IMR-90 (cell line): ENCODE measurements around the gene DNAH17. TPM values are rescaled to one million over a fixed set of nuclear protein-coding genes. Genes with fewer than 3 reads are reported as not detected.

Source experiments
- ATAC-seq: fragments of 200-7000 bp; cut with Tn5 transposase; 2 replicates; pipeline ENCODE4 v1.9.1; 2020; ENCODE audit warnings: low read depth, mild to moderate bottlenecking, moderate library complexity
- BruUV-seq: library from RNA; stranded (reverse); fragments of 400-500 nt; replicated peaks from 2 replicates; lab custom pipeline; 2021; lab: Mats Ljungman, UMichigan
- CTCF ChIA-PET: fragments of 300-600 bp; formaldehyde crosslinking; extraction: SDS; loops from one replicate; lab custom pipeline; 2021; ENCODE audit warnings: antibody characterized with exemption; lab: Yijun Ruan, JAX
- POLR2A ChIA-PET: fragments of 300-600 bp; sonication (Branson Sonifier 250); formaldehyde crosslinking; loops from one replicate; lab custom pipeline; 2022; ENCODE audit warnings: antibody characterized with exemption; ENCODE audit not compliant: unreplicated experiment; lab: Charles Lee
- DNase-seq: peaks from one replicate; pipeline ENCODE4 v3.0.0; 2013
- H2AFZ ChIP-seq: replicated peaks from 2 replicates; pipeline ENCODE3; 2013; ENCODE audit warnings: low read length, mild to moderate bottlenecking; ENCODE audit not compliant: poor library complexity
- H2AK5ac ChIP-seq: 2 replicates; pipeline ENCODE4 v1.6.1; 2013; ENCODE audit warnings: low read depth, low read length, inconsistent platforms
- H2AK9ac ChIP-seq: replicated peaks from 2 replicates; pipeline ENCODE3; 2013; ENCODE audit warnings: mild to moderate bottlenecking, low read depth, low read length, moderate library complexity; ENCODE audit not compliant: poor library complexity
- H2BK120ac ChIP-seq: 2 replicates; pipeline ENCODE4 v1.6.1; 2013; ENCODE audit warnings: low read depth, low read length, inconsistent platforms
- H2BK15ac ChIP-seq: 3 replicates; pipeline ENCODE4 v1.6.1; 2013; ENCODE audit warnings: low read depth, low read length, inconsistent platforms
- H2BK20ac ChIP-seq: 2 replicates; pipeline ENCODE4 v1.6.1; 2013; ENCODE audit warnings: low read depth, mild to moderate bottlenecking, inconsistent platforms, low read length, moderate library complexity
- H2BK5ac ChIP-seq: 2 replicates; pipeline ENCODE4 v1.6.1; 2013; ENCODE audit warnings: mild to moderate bottlenecking, low read depth, low read length, inconsistent platforms; ENCODE audit not compliant: poor library complexity, severe bottlenecking
- H3K14ac ChIP-seq: replicated peaks from 2 replicates; pipeline ENCODE4 v1.6.1; 2013; ENCODE audit warnings: low read depth, low read length, inconsistent platforms
- H3K18ac ChIP-seq: 2 replicates; pipeline ENCODE4 v1.6.1; 2013; ENCODE audit warnings: low read depth, low read length, control low read depth
- H3K23ac ChIP-seq: 2 replicates; pipeline ENCODE4 v1.6.1; 2013; ENCODE audit warnings: low read depth, low read length, inconsistent platforms
- H3K27ac ChIP-seq: 2 replicates; pipeline ENCODE4 v1.5.1; 2013; ENCODE audit warnings: mild to moderate bottlenecking, control low read depth, low read length; ENCODE audit not compliant: insufficient read depth
- H3K27me3 ChIP-seq: 2 replicates; pipeline ENCODE4 v1.6.1; 2013; ENCODE audit warnings: low read length; ENCODE audit not compliant: control insufficient read depth, insufficient read depth
- H3K36me3 ChIP-seq: 2 replicates; pipeline ENCODE4 v1.6.1; 2013; ENCODE audit warnings: low read length, mixed read lengths; ENCODE audit not compliant: control insufficient read depth, insufficient read depth
- H3K4ac ChIP-seq: 2 replicates; pipeline ENCODE4 v1.6.1; 2013; ENCODE audit warnings: low read depth, low read length, inconsistent platforms
- H3K4me1 ChIP-seq: 2 replicates; pipeline ENCODE4 v1.6.1; 2013; ENCODE audit warnings: low read length, mixed read lengths; ENCODE audit not compliant: control insufficient read depth, insufficient read depth
- H3K4me2 ChIP-seq: 2 replicates; pipeline ENCODE4 v1.6.1; 2013; ENCODE audit warnings: low read depth, mild to moderate bottlenecking, control low read depth, low read length, moderate library complexity
- H3K4me3 ChIP-seq: 2 replicates; pipeline ENCODE4 v1.5.1; 2013; ENCODE audit warnings: low read depth, mild to moderate bottlenecking, control low read depth, low read length, moderate library complexity; ENCODE audit not compliant: insufficient read depth
- H3K56ac ChIP-seq: 2 replicates; pipeline ENCODE4 v1.6.1; 2013; ENCODE audit warnings: low read length, inconsistent platforms; ENCODE audit not compliant: insufficient read depth; ENCODE audit errors: extremely low read depth
- H3K79me1 ChIP-seq, 2 experiments: 2 replicates each; pipeline ENCODE4 v1.6.1; 2013; ENCODE audit warnings: low read length in 2 of 2, inconsistent platforms in 1 of 2, low read depth in 1 of 2
- H3K9ac ChIP-seq: 2 replicates; pipeline ENCODE4 v1.6.1; 2013; ENCODE audit warnings: low read depth, low read length, control low read depth
- H3K9me1 ChIP-seq: 2 replicates; pipeline ENCODE4 v1.6.1; 2013; ENCODE audit warnings: low read length, inconsistent platforms; ENCODE audit not compliant: insufficient read depth
- H3K9me3 ChIP-seq: 2 replicates; pipeline ENCODE4 v1.6.1; 2013; ENCODE audit warnings: low read length; ENCODE audit not compliant: control insufficient read depth, insufficient read depth
- H4K20me1 ChIP-seq: 2 replicates; pipeline ENCODE4 v1.6.1; 2013; ENCODE audit warnings: low read length, inconsistent platforms; ENCODE audit not compliant: insufficient read depth
- H4K5ac ChIP-seq: 2 replicates; pipeline ENCODE4 v1.6.1; 2013; ENCODE audit warnings: mild to moderate bottlenecking, low read depth, low read length, control low read depth
- H4K8ac ChIP-seq, 2 experiments: 2 replicates each; pipeline ENCODE4 v1.6.1; 2013; ENCODE audit warnings: low read depth in 2 of 2, low read length in 2 of 2, control low read depth in 1 of 2, inconsistent platforms in 1 of 2
- H4K91ac ChIP-seq: 2 replicates; pipeline ENCODE4 v1.6.1; 2013; ENCODE audit warnings: low read depth, low read length, inconsistent platforms; ENCODE audit not compliant: insufficient read depth
- CHD1 ChIP-seq: IDR thresholded peaks from 2 replicates; pipeline ENCODE4 v1.6.1; 2012; ENCODE audit warnings: low read depth, low read length, improper control_type of control experiment
- MAFK ChIP-seq: IDR thresholded peaks from 2 replicates; pipeline ENCODE4 v1.6.1; 2012; ENCODE audit warnings: low read depth, low read length, improper control_type of control experiment
- MAZ ChIP-seq: IDR thresholded peaks from 2 replicates; pipeline ENCODE4 v1.6.1; 2012; ENCODE audit warnings: low read depth, mild to moderate bottlenecking, low read length, improper control_type of control experiment, moderate library complexity, borderline replicate concordance
- MXI1 ChIP-seq: IDR thresholded peaks from 2 replicates; pipeline ENCODE4 v1.6.1; 2012; ENCODE audit warnings: low read depth, mild to moderate bottlenecking, low read length, moderate library complexity, borderline replicate concordance
- RAD21 ChIP-seq: IDR thresholded peaks from 2 replicates; pipeline ENCODE4 v1.6.1; 2012; ENCODE audit warnings: low read length, improper control_type of control experiment
- RCOR1 ChIP-seq: IDR thresholded peaks from 2 replicates; pipeline ENCODE4 v1.6.1; 2012; ENCODE audit warnings: mild to moderate bottlenecking, low read length, improper control_type of control experiment; ENCODE audit not compliant: insufficient replicate concordance
- RFX5 ChIP-seq: IDR thresholded peaks from 2 replicates; pipeline ENCODE4 v1.8.0; 2012; ENCODE audit warnings: low read depth, mild to moderate bottlenecking, low read length, moderate library complexity
- SMC3 ChIP-seq: fragments of 150-350 bp; IDR thresholded peaks from 2 replicates; pipeline ENCODE4 v1.6.1; 2016; ENCODE audit warnings: low read depth, mild to moderate bottlenecking, antibody characterized with exemption, low read length, moderate library complexity
- WGBS, 2 experiments: methylation state at CpG; one replicate each; pipeline versions ENCODE4 v1.1.5 to v1.1.7; 2013; ENCODE audit warnings: missing lambda C conversion rate in 2 of 2; ENCODE audit not compliant: insufficient read length in 1 of 2; ENCODE audit errors: extremely low coverage in 2 of 2; 5-methylcytosine and 5-hydroxymethylcytosine counted together
- dilution Hi-C: fragments of 300-500 bp; cut with HindIII; formaldehyde crosslinking; loops from one replicate; pipeline ENCODE4 v1.14.3; 2018; ENCODE audit warnings: low sequenced_read_pairs; ENCODE audit not compliant: unreplicated experiment
- in situ Hi-C: fragments of 300-500 bp; cut with MboI; formaldehyde crosslinking; loops from 3 replicates; pipeline ENCODE4 v1.14.3; 2019; ENCODE audit warnings: low sequenced_read_pairs, inconsistent platforms, mixed read lengths
- intact Hi-C: fragments of 100-400 bp; cut with micrococcal nuclease; formaldehyde crosslinking; loops from 2 replicates; pipeline ENCODE4 v1.10.0; 2022
- polyA plus RNA-seq, 3 experiments: library from polyadenylated mRNA; depleted of rRNA; stranded (reverse); fragments of >200 nt; gene quantifications; 2 replicates each; pipeline ENCODE4 v1.2.3, GENCODE V29; 2012; ENCODE audit warnings: low replicate concordance in 1 of 3
- total RNA-seq: library from RNA; depleted of rRNA; stranded (reverse); fragments of >200 nt; gene quantifications from 2 replicates; pipeline ENCODE4 v1.2.3, GENCODE V29; 2012
- TF ChIP-seq, protein P1 (sequence below): fragments of 150-350 bp; IDR thresholded peaks from 2 replicates; pipeline ENCODE4 v1.6.1; 2016; ENCODE audit warnings: low read depth, mild to moderate bottlenecking, low read length, moderate library complexity, borderline replicate concordance
- TF ChIP-seq, protein P2 (sequence below): fragments of 150-350 bp; IDR thresholded peaks from 2 replicates; pipeline ENCODE4 v1.6.1; 2017; ENCODE audit warnings: mild to moderate bottlenecking, antibody characterized with exemption, low read length, low read depth

Gene DNAH17
- total and polyA plus RNA-seq, 2 of the 4 experiments (the other 2 are of a cell fraction), result not detected

DNA sequence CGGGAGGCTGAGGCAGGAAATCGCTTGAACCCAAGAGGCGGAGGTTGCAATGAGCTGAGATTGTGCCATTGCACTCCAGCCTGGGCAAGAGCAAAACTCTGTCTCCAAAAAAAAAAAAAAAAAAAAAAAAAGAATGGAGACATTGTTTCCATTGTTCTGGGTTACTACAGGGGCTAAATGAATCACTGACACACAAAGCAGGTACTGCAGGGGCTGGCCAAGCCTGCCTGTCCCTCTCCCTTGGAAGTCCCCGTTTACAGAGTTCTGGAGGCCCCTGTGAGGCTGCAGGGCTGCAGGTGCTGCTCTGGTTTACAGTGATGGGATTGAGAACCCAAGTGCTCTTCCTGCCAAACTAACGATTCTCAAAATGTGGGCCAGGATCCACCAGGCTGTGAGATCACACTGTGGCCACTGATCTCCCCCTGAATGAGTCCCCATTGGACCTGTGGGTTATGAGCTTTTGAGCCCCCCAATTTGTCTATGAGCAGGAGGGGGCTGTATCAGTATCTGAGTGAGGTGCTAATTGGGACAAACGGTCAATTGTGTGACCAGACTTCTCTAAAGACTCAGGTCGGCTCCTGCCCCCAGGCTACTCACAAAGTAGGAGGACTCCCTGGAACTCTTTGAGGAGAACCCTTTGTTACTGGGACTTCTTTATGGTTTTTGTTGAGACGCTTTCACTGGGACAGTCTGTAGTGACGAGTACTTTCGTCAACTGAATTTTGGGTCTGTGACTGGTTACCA, 39.0 kb downstream of the DNAH17 start:
- Histone ChIP-seq H3K27me3 (peaks cover 14% of the 10 kb centered on the region; the same call in 1 of the 2 replicates), H3K27ac (no peak overlapping the region), H3K4me1 (no peaks in the 10 kb centered on the region; the same call in 1 of the 2 replicates), H3K56ac (no peak overlapping the region), H4K91ac (no peak overlapping the region), H3K14ac (no peak overlapping the region), H3K9ac (no peak overlapping the region), H2BK5ac (no peak overlapping the region), H2BK20ac (no peak overlapping the region), H4K8ac (no peak overlapping the region), H3K79me1 (no peaks in the 10 kb centered on the region), H3K4ac (no peak overlapping the region), H2AFZ (no peak overlapping the region), H3K4me2 (no peak overlapping the region), H4K20me1 (no peaks in the 10 kb centered on the region), H3K36me3 (no peaks in the 10 kb centered on the region), H3K4me3 (no peak overlapping the region), H2BK120ac (no peak overlapping the region), H2AK9ac (no peak overlapping the region), H3K23ac (no peak overlapping the region), H2BK15ac (no peak overlapping the region), H4K5ac (no peak overlapping the region), H3K18ac (no peak overlapping the region), H3K9me1 (no peaks in the 10 kb centered on the region), H3K9me3 (no peaks in the 10 kb centered on the region), H2AK5ac (no peak overlapping the region)
- CTCF ChIA-PET, result no interaction called here
- no peak for DNase-seq
- ATAC-seq, result no peak
- intact Hi-C loops, result no loop called here
- dilution Hi-C loops, result no loop called here
- POLR2A ChIA-PET, result no interaction called here
- no TSS peak for BruUV-seq
- TF ChIP-seq MXI1 (no peak), RAD21 (no peak), MAZ (no peak), MAFK (no peak), RFX5 (no peak), CHD1 (no peak), SMC3 (no peak), RCOR1 (no peak)
- TF ChIP-seq, protein P1, sequence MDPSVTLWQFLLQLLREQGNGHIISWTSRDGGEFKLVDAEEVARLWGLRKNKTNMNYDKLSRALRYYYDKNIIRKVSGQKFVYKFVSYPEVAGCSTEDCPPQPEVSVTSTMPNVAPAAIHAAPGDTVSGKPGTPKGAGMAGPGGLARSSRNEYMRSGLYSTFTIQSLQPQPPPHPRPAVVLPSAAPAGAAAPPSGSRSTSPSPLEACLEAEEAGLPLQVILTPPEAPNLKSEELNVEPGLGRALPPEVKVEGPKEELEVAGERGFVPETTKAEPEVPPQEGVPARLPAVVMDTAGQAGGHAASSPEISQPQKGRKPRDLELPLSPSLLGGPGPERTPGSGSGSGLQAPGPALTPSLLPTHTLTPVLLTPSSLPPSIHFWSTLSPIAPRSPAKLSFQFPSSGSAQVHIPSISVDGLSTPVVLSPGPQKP, result no peak
- TF ChIP-seq, protein P2, sequence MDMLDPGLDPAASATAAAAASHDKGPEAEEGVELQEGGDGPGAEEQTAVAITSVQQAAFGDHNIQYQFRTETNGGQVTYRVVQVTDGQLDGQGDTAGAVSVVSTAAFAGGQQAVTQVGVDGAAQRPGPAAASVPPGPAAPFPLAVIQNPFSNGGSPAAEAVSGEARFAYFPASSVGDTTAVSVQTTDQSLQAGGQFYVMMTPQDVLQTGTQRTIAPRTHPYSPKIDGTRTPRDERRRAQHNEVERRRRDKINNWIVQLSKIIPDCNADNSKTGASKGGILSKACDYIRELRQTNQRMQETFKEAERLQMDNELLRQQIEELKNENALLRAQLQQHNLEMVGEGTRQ, result no peak
- no CpG with 5 or more reads among the region's 10 CpGs for WGBS, 2 experiments
- in situ Hi-C loops, result no loop called here
